ENCODE results near the gene KRTAP20-1. TPM values are rescaled to one million over a fixed set of nuclear protein-coding genes. Genes with fewer than 3 reads are reported as not detected.

KRTAP20-1 gene
- total RNA-seq, 4 donors from 2014 or later, result not detected

GRCh38 chr21:30628109-30628508, 11.9 kb downstream of the KRTAP20-1 start:
- TF ChIP-seq POLR2A (IDR thresholded peaks at IDR 0.05) (no peak), CTCF (IDR thresholded peaks at IDR 0.05) (no peak)
- intact Hi-C loops (cut with DNase I; ENCODE audit: low total_unique reads), result no loop called here
- 89 to 90% methylated on average over 4 of the region's 4 CpGs for WGBS, 2 donors

GRCh38 chr21:30629200-30629599, 13.0 kb downstream of the KRTAP20-1 start:
- intact Hi-C loops (cut with DNase I; ENCODE audit: low total_unique reads), result no loop called here
- no peak overlapping the region for H3K4me3 ChIP-seq (ENCODE audit: low read depth, poor library complexity, severe bottlenecking)
- no peak for TF ChIP-seq POLR2A (IDR thresholded peaks at IDR 0.05)
- no peak for DNase-seq (ENCODE audit: low spot score in 2 of 2)
- 55 to 65% methylated on average over 1 of the region's 1 CpG for WGBS, 2 donors

More at GRCh38 chr21:30628109-30628508, 11.9 kb downstream of the KRTAP20-1 start:
- no peak for DNase-seq (ENCODE audit: low spot score in 2 of 2)
- H3K4me3 ChIP-seq (ENCODE audit: low read depth, poor library complexity, severe bottlenecking), result no peak overlapping the region

- DNase-seq (ENCODE audit: low spot score in 2 of 2), result no peak
- H3K4me3 ChIP-seq (ENCODE audit: low read depth, poor library complexity, severe bottlenecking), result no peak within 1 kb of the TSS
- 64 to 92% methylated on average over 1 of the region's 1 CpG for WGBS, 2 donors
- intact Hi-C loops (cut with DNase I; ENCODE audit: low total_unique reads), result no loop called here
- TF ChIP-seq CTCF (IDR thresholded peaks at IDR 0.05) (no peak), POLR2A (IDR thresholded peaks at IDR 0.05) (no peak)
Measured at GRCh38 chr21:30634906-30635305, 18.7 kb downstream of the KRTAP20-1 start, which contains the start of gene KRTAP20-2. Gene KRTAP20-2, plus strand, starts transcription at chr21:30635206. Its CDS starts 58 bp downstream, at chr21:30635264.

- no peak for DNase-seq (ENCODE audit: low spot score in 2 of 2)
- TF ChIP-seq POLR2A (IDR thresholded peaks at IDR 0.05), result no peak
- no peak for TF ChIP-seq CTCF (IDR thresholded peaks at IDR 0.05)
- intact Hi-C loops (cut with DNase I; ENCODE audit: low total_unique reads), result no loop called here
- H3K4me3 ChIP-seq (ENCODE audit: low read depth, poor library complexity, severe bottlenecking), result no peak overlapping the region
- WGBS, 2 donors, result 82 to 88% methylated on average over 3 of the region's 3 CpGs
Measured at GRCh38 chr21:30638686-30639085, 22.5 kb downstream of the KRTAP20-1 start.

- DNase-seq (ENCODE audit: low spot score in 2 of 2), result no peak
- intact Hi-C loops (cut with DNase I; ENCODE audit: low total_unique reads), result no loop called here
- 86 to 92% methylated on average over 2 of the region's 2 CpGs for WGBS, 2 donors
- H3K4me3 ChIP-seq (ENCODE audit: low read depth, poor library complexity, severe bottlenecking), result no peak within 1 kb of the TSS
- TF ChIP-seq CTCF (IDR thresholded peaks at IDR 0.05) (no peak), POLR2A (IDR thresholded peaks at IDR 0.05) (no peak)
Measured at GRCh38 chr21:30642564-30642963, 26.3 kb downstream of the KRTAP20-1 start, which contains the start of gene KRTAP20-3. Gene KRTAP20-3, plus strand, starts transcription at chr21:30642864.

- H3K4me3 ChIP-seq (ENCODE audit: low read depth, poor library complexity, severe bottlenecking), result no peak overlapping the region
- intact Hi-C loops (cut with DNase I; ENCODE audit: low total_unique reads), result no loop called here
- no peak for DNase-seq (ENCODE audit: low spot score in 2 of 2)
- 62 to 80% methylated on average over 1 of the region's 1 CpG for WGBS, 2 donors
- TF ChIP-seq CTCF (IDR thresholded peaks at IDR 0.05) (no peak), POLR2A (IDR thresholded peaks at IDR 0.05) (no peak)
Measured at GRCh38 chr21:30646904-30647414, 30.7 kb downstream of the KRTAP20-1 start.
